ENCODE measurements around the gene FCHSD2.

GRCh38 chr11:72971192-72971967 is 170.7 kb downstream of the FCHSD2 start:
- no peak for TF ChIP-seq YY1 (IDR thresholded peaks at IDR 0.05; ENCODE audit: insufficient read depth, insufficient read length)
- no peak for TF ChIP-seq SUZ12 (IDR thresholded peaks at IDR 0.05; ENCODE audit: extremely low read depth, insufficient read depth, insufficient read length)

Data from NT2/D1 (cell line).